CD4-positive, alpha-beta memory T cell (primary cell): Measurements from ENCODE around the gene CLEC16A. TPM values are rescaled to one million over a fixed set of nuclear protein-coding genes. Genes with fewer than 3 reads are reported as not detected.
A peak's percentile ranks its signal among the peaks of the same experiment; 100 is the strongest.

Source experiments
- CTCF ChIA-PET: fragments of 350-600 bp; sonication (Branson Sonifier 250); formaldehyde crosslinking; loops from one replicate; lab custom pipeline; 2021; ENCODE audit warnings: inconsistent platforms; ENCODE audit not compliant: partially characterized antibody; lab: Charles Lee
- POLR2A ChIA-PET: fragments of 350-600 bp; sonication (Branson Sonifier 250); formaldehyde crosslinking; loops from one replicate; lab custom pipeline; 2021; ENCODE audit not compliant: partially characterized antibody; lab: Charles Lee
- DNase-seq, 5 donors: peaks; one replicate each; pipeline versions ENCODE4 v3.0.0 to v3.0.0-alpha.2; 2020 to 2022; ENCODE audit warnings: mixed read lengths in 1 of 5
- H3K27ac ChIP-seq: one replicate; pipeline ENCODE4 v1.7.0; 2013; ENCODE audit warnings: low read depth, low read length
- H3K27me3 ChIP-seq: 2 replicates; pipeline ENCODE4 v1.7.0; 2013; ENCODE audit warnings: mild to moderate bottlenecking, low read length, moderate library complexity; ENCODE audit not compliant: insufficient read depth
- H3K36me3 ChIP-seq: 2 replicates; pipeline ENCODE4 v1.7.0; 2013; ENCODE audit warnings: mild to moderate bottlenecking, low read length, moderate library complexity; ENCODE audit not compliant: insufficient read depth
- H3K4me1 ChIP-seq: 2 replicates; pipeline ENCODE4 v1.7.0; 2013; ENCODE audit warnings: mild to moderate bottlenecking, low read length, moderate library complexity; ENCODE audit not compliant: insufficient read depth
- H3K4me3 ChIP-seq, 2 donors: one replicate each; pipeline ENCODE4 v1.7.0; 2013; ENCODE audit warnings: low read length in 2 of 2, mild to moderate bottlenecking in 1 of 2
- H3K9me3 ChIP-seq, 2 donors: one replicate each; pipeline ENCODE4 v1.7.0; 2013; ENCODE audit warnings: low read length in 2 of 2, control low read depth in 1 of 2; ENCODE audit not compliant: control insufficient read depth in 1 of 2
- H3K27ac Mint-ChIP-seq, 7 donors: one replicate each; pipeline ENCODE4 v1.8.0; 2020 to 2021; ENCODE audit warnings: mixed read lengths in 7 of 7, mild to moderate bottlenecking in 6 of 7, inconsistent platforms in 3 of 7, moderate library complexity in 3 of 7
- H3K27me3 Mint-ChIP-seq, 2 donors: one replicate each; pipeline ENCODE4 v1.8.0; 2020 to 2021; ENCODE audit warnings: mixed read lengths in 2 of 2
- H3K36me3 Mint-ChIP-seq, 2 donors: one replicate each; pipeline ENCODE4 v1.8.0; 2020 to 2021; ENCODE audit warnings: mixed read lengths in 2 of 2, inconsistent platforms in 1 of 2, mild to moderate bottlenecking in 1 of 2
- H3K4me1 Mint-ChIP-seq, 4 donors: one replicate each; pipeline ENCODE4 v1.8.0; 2020 to 2021; ENCODE audit warnings: mixed read lengths in 4 of 4, mild to moderate bottlenecking in 1 of 4
- H3K4me3 Mint-ChIP-seq, 8 donors: one replicate each; pipeline ENCODE4 v1.8.0; 2020 to 2021; ENCODE audit warnings: mixed read lengths in 8 of 8, mild to moderate bottlenecking in 7 of 8, moderate library complexity in 6 of 8, inconsistent platforms in 3 of 8
- H3K9me3 Mint-ChIP-seq, 8 donors: one replicate each; pipeline ENCODE4 v1.8.0; 2020 to 2021; ENCODE audit warnings: mixed read lengths in 8 of 8, mild to moderate bottlenecking in 5 of 8, inconsistent platforms in 3 of 8, moderate library complexity in 1 of 8
- intact Hi-C: fragments of 100-400 bp; cut with micrococcal nuclease; formaldehyde crosslinking; loops from one replicate; pipeline ENCODE4 v1.15.1; 2023
- polyA plus RNA-seq, 2 donors: library from polyadenylated mRNA; unstranded; fragments of 300-500 nt; fragmentation: Illumina TruSeq; gene quantifications; one replicate each; pipeline ENCODE4 v1.2.3, GENCODE V29; 2021
- total RNA-seq, 2 experiments: library from RNA; stranded (reverse); gene quantifications; one replicate each; pipeline ENCODE4 v1.2.3, GENCODE V29; 2021

Gene CLEC16A
- total and polyA plus RNA-seq, 4 experiments from 2014 or later, result 5.2 to 28.4 (median 24.5) TPM

- Mint-ChIP-seq H3K27me3 (peaks cover 0 to 2% of the 10 kb centered on the region in 2 donors), H3K4me3 (no peak overlapping the region), H3K9me3 (peaks cover 0 to 11% (median 7%) of the 10 kb centered on the region in 8 donors), H3K36me3 (peaks cover 1 to 6% of the 10 kb centered on the region in 2 donors), H3K4me1 (no peaks in the 10 kb centered on the region), H3K27ac (no peak overlapping the region)
- H3K27ac ChIP-seq, result no peak overlapping the region
- no peaks in the 10 kb centered on the region for H3K36me3 ChIP-seq
- H3K4me1 ChIP-seq, result no peaks in the 10 kb centered on the region
- ChIA-PET CTCF (interaction anchor here (3.1 kb wide), 1 partner anchor 12 kb away, joined by 18 read pairs; no protein-coding TSS in a partner anchor), POLR2A (no interaction called here)
- H3K4me3 ChIP-seq, result no peak overlapping the region
- H3K9me3 ChIP-seq, result no peaks in the 10 kb centered on the region
- DNase-seq, result no peak
- H3K27me3 ChIP-seq, result no peaks in the 10 kb centered on the region
- intact Hi-C loops, result no loop called here
These were observed 37.9 kb upstream of the CLEC16A start for GRCh38 chr16:10906482-10906881.

GRCh38 chr16:10906914-10907756 is 37.2 kb upstream of the CLEC16A start:
- no peaks in the 10 kb centered on the region for H3K9me3 ChIP-seq
- Mint-ChIP-seq H3K27me3 (peaks cover 0 to 2% of the 10 kb centered on the region in 2 donors), H3K27ac (no peak overlapping the region), H3K4me1 (no peaks in the 10 kb centered on the region), H3K9me3 (peaks cover 0 to 11% (median 7%) of the 10 kb centered on the region in 8 donors), H3K36me3 (peaks cover 1 to 6% of the 10 kb centered on the region in 2 donors), H3K4me3 (no peak overlapping the region)
- CTCF ChIA-PET, result interaction anchor here (0.7 to 3.1 kb wide), 2 partner anchors 11 to 984 kb away, joined by 4 to 18 read pairs; no protein-coding TSS in a partner anchor
- no peaks in the 10 kb centered on the region for H3K36me3 ChIP-seq
- POLR2A ChIA-PET, result no interaction called here
- no peak for DNase-seq
- no peak overlapping the region for H3K27ac ChIP-seq
- no peaks in the 10 kb centered on the region for H3K27me3 ChIP-seq
- H3K4me3 ChIP-seq, result no peak overlapping the region
- intact Hi-C loops, result no loop called here
- H3K4me1 ChIP-seq, result no peaks in the 10 kb centered on the region

- H3K27ac ChIP-seq, result no peak overlapping the region
- H3K9me3 ChIP-seq, result no peaks in the 10 kb centered on the region
- H3K27ac Mint-ChIP-seq, result no peak overlapping the region
- no peak overlapping the region for H3K4me3 Mint-ChIP-seq
- H3K27me3 Mint-ChIP-seq, result no peaks in the 10 kb centered on the region
- no peaks in the 10 kb centered on the region for H3K4me1 Mint-ChIP-seq
- POLR2A ChIA-PET, result no interaction called here
- no peaks in the 10 kb centered on the region for H3K4me1 ChIP-seq
- DNase-seq, result no peak
- no peaks in the 10 kb centered on the region for H3K36me3 ChIP-seq
- intact Hi-C loops, result no loop called here
- H3K27me3 ChIP-seq, result no peaks in the 10 kb centered on the region
- peaks cover 1 to 4% of the 10 kb centered on the region in 2 donors for H3K36me3 Mint-ChIP-seq
- peaks cover 0 to 9% (median 6%) of the 10 kb centered on the region in 8 donors for H3K9me3 Mint-ChIP-seq
- CTCF ChIA-PET, result interaction anchor here (0.7 to 3.1 kb wide), 2 partner anchors 11 to 984 kb away, joined by 4 to 18 read pairs; no protein-coding TSS in a partner anchor
- no peak overlapping the region for H3K4me3 ChIP-seq
These were observed 36.7 kb upstream of the CLEC16A start for GRCh38 chr16:10907757-10908045.

- Mint-ChIP-seq H3K27me3 (peaks cover 0 to 2% of the 10 kb centered on the region in 2 donors), H3K27ac (no peak overlapping the region), H3K9me3 (peaks cover 0 to 2% (median 0%) of the 10 kb centered on the region in 8 donors), H3K4me1 (no peaks in the 10 kb centered on the region), H3K36me3 (no peaks in the 10 kb centered on the region), H3K4me3 (no peak overlapping the region)
- H3K4me3 ChIP-seq, result no peak overlapping the region
- ChIA-PET POLR2A (no interaction called here), CTCF (interaction anchor here (1.4 kb wide), 1 partner anchor 8 kb away, joined by 4 read pairs; no protein-coding TSS in a partner anchor)
- DNase-seq, result no peak
- intact Hi-C loops, result no loop called here
- H3K9me3 ChIP-seq, result no peaks in the 10 kb centered on the region
- no peak overlapping the region for H3K27ac ChIP-seq
- H3K4me1 ChIP-seq, result no peaks in the 10 kb centered on the region
- no peaks in the 10 kb centered on the region for H3K27me3 ChIP-seq
- H3K36me3 ChIP-seq, result no peaks in the 10 kb centered on the region
These were observed 33.1 kb upstream of the CLEC16A start for GRCh38 chr16:10911267-10911666.

GRCh38 chr16:10916534-10916933 is 27.8 kb upstream of the CLEC16A start:
- Histone ChIP-seq H3K27ac (no peak overlapping the region), H3K9me3 (no peaks in the 10 kb centered on the region), H3K4me1 (no peaks in the 10 kb centered on the region), H3K36me3 (no peaks in the 10 kb centered on the region), H3K27me3 (no peaks in the 10 kb centered on the region), H3K4me3 (no peak overlapping the region)
- H3K27ac Mint-ChIP-seq, result peak overlapping the region in 1 of 7 donors; percentile 30
- peaks cover 0 to 2% of the 10 kb centered on the region in 2 donors for H3K27me3 Mint-ChIP-seq
- H3K4me3 Mint-ChIP-seq, result no peak overlapping the region
- H3K36me3 Mint-ChIP-seq, result no peaks in the 10 kb centered on the region
- intact Hi-C loops, result no loop called here
- peaks cover 0 to 2% (median 0%) of the 10 kb centered on the region in 8 donors for H3K9me3 Mint-ChIP-seq
- ChIA-PET POLR2A (no interaction called here), CTCF (no interaction called here)
- H3K4me1 Mint-ChIP-seq, result peaks cover 0 to 6% (median 4%) of the 10 kb centered on the region in 4 donors
- DNase-seq, result no peak

- H3K27ac ChIP-seq, result no peak overlapping the region
- H3K27me3 ChIP-seq, result no peaks in the 10 kb centered on the region
- Mint-ChIP-seq H3K27me3 (peaks cover 0 to 2% of the 10 kb centered on the region in 2 donors), H3K9me3 (peaks cover 0 to 2% (median 0%) of the 10 kb centered on the region in 8 donors), H3K4me3 (peak overlapping the region in 2 of 8 donors; percentile 40 to 43), H3K36me3 (peaks cover 0 to 5% of the 10 kb centered on the region in 2 donors), H3K27ac (peak overlapping the region in 1 of 7 donors; percentile 11), H3K4me1 (peaks cover 0 to 6% (median 4%) of the 10 kb centered on the region in 4 donors)
- no peaks in the 10 kb centered on the region for H3K36me3 ChIP-seq
- no peak overlapping the region for H3K4me3 ChIP-seq
- intact Hi-C loops, result no loop called here
- H3K9me3 ChIP-seq, result no peaks in the 10 kb centered on the region
- POLR2A ChIA-PET, result no interaction called here
- no peaks in the 10 kb centered on the region for H3K4me1 ChIP-seq
- peak; percentile 53 to 73 (median 59) for DNase-seq
- CTCF ChIA-PET, result interaction anchor here (0.6 to 2.7 kb wide), 20 partner anchors 8 to 404 kb away, joined by 3 to 18 read pairs (median 4); partner anchors contain the start of gene DEXI
These were observed 25.9 kb upstream of the CLEC16A start for GRCh38 chr16:10918294-10919002.

- no peak overlapping the region for H3K4me3 Mint-ChIP-seq
- Histone ChIP-seq H3K27ac (no peak overlapping the region), H3K9me3 (no peaks in the 10 kb centered on the region), H3K4me1 (no peaks in the 10 kb centered on the region), H3K27me3 (no peaks in the 10 kb centered on the region), H3K36me3 (no peaks in the 10 kb centered on the region), H3K4me3 (no peak overlapping the region)
- peaks cover 0 to 2% of the 10 kb centered on the region in 2 donors for H3K27me3 Mint-ChIP-seq
- H3K4me1 Mint-ChIP-seq, result peaks cover 0 to 6% (median 4%) of the 10 kb centered on the region in 4 donors
- intact Hi-C loops, result no loop called here
- H3K9me3 Mint-ChIP-seq, result peaks cover 0 to 2% (median 0%) of the 10 kb centered on the region in 8 donors
- H3K36me3 Mint-ChIP-seq, result peaks cover 0 to 9% of the 10 kb centered on the region in 2 donors
- POLR2A ChIA-PET, result no interaction called here
- peak overlapping the region in 1 of 7 donors; percentile 11 for H3K27ac Mint-ChIP-seq
- CTCF ChIA-PET, result interaction anchor here (0.6 to 2.7 kb wide), 20 partner anchors 9 to 1177 kb away, joined by 3 to 18 read pairs (median 4); partner anchors contain the start of gene DEXI
- DNase-seq, result no peak
These were observed 25.4 kb upstream of the CLEC16A start for GRCh38 chr16:10919003-10919351.
